Progenitor cell of endocrine pancreas (in vitro differentiated cells): Measurements from ENCODE around the gene PPP1R9B. TPM values are rescaled to one million over a fixed set of nuclear protein-coding genes. Genes with fewer than 3 reads are reported as not detected.

ENCODE experiments used
- DNase-seq: peaks from one replicate; pipeline ENCODE4 v3.0.0; 2021; ENCODE audit warnings: low spot score; ENCODE audit not compliant: unreplicated experiment
- H3K27ac Mint-ChIP-seq: 2 replicates; pipeline ENCODE4 v1.8.0; 2021; ENCODE audit warnings: mild to moderate bottlenecking, moderate library complexity, mixed read lengths
- H3K27me3 Mint-ChIP-seq: 2 replicates; pipeline ENCODE4 v1.8.0; 2021; ENCODE audit warnings: mixed read lengths
- H3K36me3 Mint-ChIP-seq: 2 replicates; pipeline ENCODE4 v1.8.0; 2022; ENCODE audit warnings: mixed read lengths; ENCODE audit not compliant: insufficient read depth
- H3K4me1 Mint-ChIP-seq: 2 replicates; pipeline ENCODE4 v1.8.0; 2021; ENCODE audit warnings: low read depth, mixed read lengths
- H3K4me3 Mint-ChIP-seq: 2 replicates; pipeline ENCODE4 v1.8.0; 2021; ENCODE audit warnings: low read depth, mild to moderate bottlenecking, moderate library complexity, mixed read lengths
- H3K9me3 Mint-ChIP-seq: 2 replicates; pipeline ENCODE4 v1.8.0; 2021; ENCODE audit warnings: low read depth, mixed read lengths
- total RNA-seq: library from RNA; stranded (reverse); gene quantifications from 2 replicates; pipeline ENCODE4 v1.2.1, GENCODE V29; 2021
- TF ChIP-seq, protein P1 (sequence below): fragments of 200-600 bp; sonication (generic); IDR thresholded peaks from one replicate; pipeline ENCODE4 v1.5.0; 2021; ENCODE audit warnings: antibody characterized with exemption, mild to moderate bottlenecking; ENCODE audit not compliant: unreplicated experiment

The PPP1R9B gene
- total RNA-seq, 1 donor from 2014 or later, result 35.7 TPM

DNA sequence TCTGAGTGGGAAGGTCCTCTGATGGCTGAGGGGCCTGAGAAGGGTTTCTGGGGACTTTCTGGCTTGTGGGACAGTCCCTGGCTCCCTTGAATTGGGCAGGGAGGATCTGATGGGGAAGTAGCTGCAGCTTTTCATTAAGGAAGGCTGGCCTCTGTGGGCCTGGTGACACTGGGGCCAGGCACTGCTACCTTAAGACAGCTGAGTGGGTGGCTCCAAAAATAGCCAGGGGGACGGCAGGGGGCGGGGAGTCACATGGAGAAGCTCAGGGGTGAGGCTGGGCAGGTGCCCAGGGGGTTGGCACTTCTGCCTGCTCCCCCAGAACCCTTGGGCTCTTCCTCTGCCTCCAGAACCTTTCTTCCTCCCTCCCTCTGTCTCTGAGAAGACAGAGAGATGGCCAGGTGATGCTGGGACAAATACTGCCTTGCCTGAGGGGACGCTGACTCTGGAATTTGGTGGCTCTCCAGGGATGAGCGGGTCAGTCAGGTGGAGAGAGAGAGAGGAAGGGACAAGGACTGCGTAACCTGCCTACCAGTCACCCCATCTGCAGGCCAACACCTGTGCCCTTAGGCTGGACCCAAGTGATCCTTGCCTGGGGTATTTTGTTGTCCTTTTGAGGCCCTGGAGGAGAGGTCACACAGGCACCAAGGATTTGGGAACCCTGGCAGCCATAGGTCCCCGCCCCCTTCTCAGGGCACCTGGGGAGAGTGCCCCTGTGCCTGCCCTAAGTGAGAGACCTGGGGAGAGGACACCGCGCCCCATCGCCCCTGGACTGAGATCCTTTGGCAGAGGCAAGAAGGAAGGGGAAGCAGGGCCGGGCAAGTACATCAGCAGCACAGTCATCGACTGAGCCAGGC is 13.6 kb upstream of the PPP1R9B start:
- Mint-ChIP-seq H3K9me3 (no peaks in the 10 kb centered on the region), H3K27ac (no peak overlapping the region), H3K36me3 (no peaks in the 10 kb centered on the region), H3K27me3 (peaks cover 38% of the 10 kb centered on the region), H3K4me3 (no peak overlapping the region), H3K4me1 (peaks cover 7% of the 10 kb centered on the region)
- TF ChIP-seq, protein P1, sequence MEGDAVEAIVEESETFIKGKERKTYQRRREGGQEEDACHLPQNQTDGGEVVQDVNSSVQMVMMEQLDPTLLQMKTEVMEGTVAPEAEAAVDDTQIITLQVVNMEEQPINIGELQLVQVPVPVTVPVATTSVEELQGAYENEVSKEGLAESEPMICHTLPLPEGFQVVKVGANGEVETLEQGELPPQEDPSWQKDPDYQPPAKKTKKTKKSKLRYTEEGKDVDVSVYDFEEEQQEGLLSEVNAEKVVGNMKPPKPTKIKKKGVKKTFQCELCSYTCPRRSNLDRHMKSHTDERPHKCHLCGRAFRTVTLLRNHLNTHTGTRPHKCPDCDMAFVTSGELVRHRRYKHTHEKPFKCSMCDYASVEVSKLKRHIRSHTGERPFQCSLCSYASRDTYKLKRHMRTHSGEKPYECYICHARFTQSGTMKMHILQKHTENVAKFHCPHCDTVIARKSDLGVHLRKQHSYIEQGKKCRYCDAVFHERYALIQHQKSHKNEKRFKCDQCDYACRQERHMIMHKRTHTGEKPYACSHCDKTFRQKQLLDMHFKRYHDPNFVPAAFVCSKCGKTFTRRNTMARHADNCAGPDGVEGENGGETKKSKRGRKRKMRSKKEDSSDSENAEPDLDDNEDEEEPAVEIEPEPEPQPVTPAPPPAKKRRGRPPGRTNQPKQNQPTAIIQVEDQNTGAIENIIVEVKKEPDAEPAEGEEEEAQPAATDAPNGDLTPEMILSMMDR, result no peak
- DNase-seq, result no peak

DNA sequence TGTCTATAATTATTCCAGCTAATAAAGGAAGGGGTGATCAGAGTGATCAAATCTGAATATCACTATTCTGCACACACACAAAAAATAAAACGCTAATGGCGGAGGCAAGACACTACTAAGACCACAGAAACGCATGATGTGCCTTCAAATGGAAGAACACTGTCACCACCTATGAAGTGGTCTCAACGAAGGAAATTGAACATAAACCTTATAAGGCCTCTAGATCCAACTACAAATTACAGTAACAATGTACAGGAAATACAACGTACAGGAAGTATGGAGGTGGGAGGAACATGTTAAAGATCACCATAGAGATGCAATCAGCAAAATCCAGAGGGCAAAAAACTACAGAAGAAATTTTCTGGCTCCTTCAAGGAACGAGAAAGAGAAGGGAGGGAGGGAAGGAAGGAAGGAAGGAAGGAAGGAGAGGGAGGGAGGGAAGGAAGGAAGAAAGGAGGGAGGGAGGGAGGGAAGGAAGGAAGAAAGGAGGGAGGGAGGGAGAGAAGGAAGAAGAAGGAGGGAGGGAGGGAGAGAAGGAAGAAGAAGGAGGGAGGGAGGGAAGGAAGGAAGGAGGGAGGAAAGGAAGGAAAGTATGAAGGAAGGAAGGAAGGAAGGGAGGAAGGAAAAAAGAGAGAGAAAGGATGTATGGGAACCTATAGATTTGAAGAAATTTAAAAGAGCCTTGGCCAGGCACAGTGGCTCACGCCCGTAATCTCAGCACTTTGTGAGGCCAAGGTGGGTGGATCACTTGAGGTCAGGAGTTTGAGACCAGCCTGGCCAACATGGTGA is 12.2 kb upstream of the PPP1R9B start:
- Mint-ChIP-seq H3K27me3 (peaks cover 33% of the 10 kb centered on the region), H3K4me1 (peaks cover 7% of the 10 kb centered on the region), H3K36me3 (no peaks in the 10 kb centered on the region), H3K27ac (no peak overlapping the region), H3K4me3 (no peak overlapping the region), H3K9me3 (no peaks in the 10 kb centered on the region)
- TF ChIP-seq, protein P1, result no peak
- DNase-seq, result no peak

DNA sequence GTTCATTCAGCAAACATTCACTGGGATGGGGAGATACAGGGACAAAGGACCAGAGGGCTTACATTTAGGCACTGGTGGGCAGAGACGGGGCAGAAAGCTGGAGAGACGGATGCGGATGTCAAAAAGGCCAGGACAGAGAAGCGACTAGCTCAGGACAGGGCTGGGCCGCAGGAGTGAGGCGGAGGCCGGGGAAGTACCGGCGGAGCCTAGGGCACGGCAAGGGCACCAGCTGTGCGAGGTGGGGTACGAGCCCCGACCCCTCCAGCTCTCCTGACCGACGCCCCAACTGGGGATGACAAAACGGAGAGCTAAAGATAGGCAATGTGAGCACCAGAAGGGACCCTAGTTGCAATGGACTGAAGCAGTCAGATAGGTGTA is 11.4 kb upstream of the PPP1R9B start:
- H3K4me3 Mint-ChIP-seq, result no peak overlapping the region
- DNase-seq, result no peak

DNA sequence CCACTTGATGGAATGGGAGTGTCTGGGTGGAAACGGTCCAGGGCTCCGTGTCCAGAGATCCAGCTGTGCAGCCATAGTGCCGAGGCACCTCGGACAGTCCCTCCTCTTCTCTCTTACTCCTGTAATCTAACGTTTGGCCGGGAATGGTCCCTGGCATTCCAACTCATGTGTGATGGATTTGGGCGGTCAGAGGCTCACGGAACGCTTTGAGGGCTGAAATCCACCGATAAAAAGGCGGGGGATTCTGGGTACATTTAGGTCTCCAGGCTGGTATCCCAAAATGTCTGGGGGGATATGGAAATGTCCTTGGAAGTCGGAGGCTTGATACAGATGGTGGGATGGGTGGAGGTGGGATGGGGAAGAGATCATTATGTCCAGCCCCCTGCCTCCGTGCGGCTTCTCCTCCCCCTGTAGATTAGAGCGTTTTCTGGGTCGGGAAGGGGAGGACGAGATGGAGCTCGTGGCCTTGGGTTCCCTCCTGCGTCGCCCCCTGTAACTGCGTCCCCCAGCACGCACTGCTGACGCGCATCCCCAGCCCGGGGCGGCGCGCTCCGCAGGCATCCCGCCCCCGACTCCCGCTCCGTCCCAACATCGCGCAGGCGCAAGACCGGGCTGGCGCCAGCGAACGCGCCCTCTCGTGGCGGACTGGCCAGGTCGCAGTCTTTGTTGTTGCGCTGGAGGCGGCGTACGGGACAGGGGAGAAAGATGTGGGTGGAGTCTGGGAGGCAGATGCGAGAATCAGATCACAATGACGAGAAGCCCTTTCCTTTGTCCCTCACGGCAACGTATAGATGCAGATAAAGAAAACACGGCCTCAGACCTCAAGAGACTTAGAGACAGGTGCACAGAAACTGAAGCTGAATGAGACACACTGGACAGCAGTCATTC is 10.8 kb upstream of the PPP1R9B start:
- peaks cover 33% of the 10 kb centered on the region for H3K27me3 Mint-ChIP-seq
- H3K4me3 Mint-ChIP-seq, result peak overlapping the region; percentile 75
- TF ChIP-seq, protein P1, result peak; percentile 90
- peaks cover 7% of the 10 kb centered on the region for H3K4me1 Mint-ChIP-seq
- H3K9me3 Mint-ChIP-seq, result no peaks in the 10 kb centered on the region
- peak; percentile 94 for DNase-seq
- no peaks in the 10 kb centered on the region for H3K36me3 Mint-ChIP-seq
- H3K27ac Mint-ChIP-seq, result peak overlapping the region; percentile 79

More for the DNA sequence above, 11.4 kb upstream of the PPP1R9B start:
- peaks cover 33% of the 10 kb centered on the region for H3K27me3 Mint-ChIP-seq
- no peaks in the 10 kb centered on the region for H3K9me3 Mint-ChIP-seq
- H3K4me1 Mint-ChIP-seq, result peaks cover 7% of the 10 kb centered on the region
- peak overlapping the region; percentile 79 for H3K27ac Mint-ChIP-seq
- no peaks in the 10 kb centered on the region for H3K36me3 Mint-ChIP-seq
- TF ChIP-seq, protein P1, result no peak
